ENCODE data around the gene SHC2. TPM values are rescaled to one million over a fixed set of nuclear protein-coding genes. Genes with fewer than 3 reads are reported as not detected.

Gene SHC2
- total and polyA plus RNA-seq, 9 of the 15 experiments (the other 6 are each of a cell fraction or from before 2014, with no cell fraction given) = 0.14 to 0.36 (median 0.17) TPM; not detected in 5

DNA sequence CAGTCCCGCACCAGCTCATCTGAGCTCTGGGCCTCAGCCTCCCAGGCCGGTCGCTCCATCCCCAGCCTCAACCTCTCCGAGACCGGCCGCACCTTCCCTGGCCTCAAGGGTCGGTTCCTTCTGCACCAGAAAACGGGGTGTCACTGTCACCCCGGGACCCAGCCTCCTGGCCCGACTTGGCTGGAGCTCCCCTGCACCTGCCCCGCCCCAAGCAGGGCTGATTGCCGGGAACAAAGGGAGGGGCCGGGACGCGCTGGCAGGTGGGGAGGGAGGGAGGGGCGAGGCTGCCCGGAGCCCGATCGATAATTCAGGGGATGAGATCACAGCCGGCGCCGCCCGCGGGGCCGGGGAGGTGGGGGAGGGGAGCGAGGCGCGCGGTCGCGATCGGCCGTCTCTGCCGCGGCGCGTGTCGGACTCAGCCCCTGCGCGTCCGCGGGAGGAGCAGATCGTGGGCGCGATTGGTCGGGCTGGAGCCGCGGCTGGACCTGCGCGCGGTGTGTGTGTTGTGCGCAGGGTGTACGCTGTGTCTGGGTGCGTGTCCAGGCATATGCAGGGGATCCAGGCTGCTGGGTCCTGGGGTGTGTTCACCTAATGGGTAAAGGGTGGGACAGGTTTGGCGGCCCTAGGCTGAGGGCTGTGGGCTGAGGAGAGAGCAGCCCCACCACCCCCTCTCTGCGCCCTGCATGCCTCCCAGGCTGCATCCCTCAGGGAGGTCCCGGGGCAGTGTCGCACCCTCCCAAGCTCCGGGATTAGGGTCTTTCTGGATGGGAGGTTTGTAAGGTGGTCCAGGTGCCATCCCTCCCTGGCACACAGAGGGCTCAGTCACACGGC is 1.1 kb upstream of the SHC2 start (continued):
- TF ChIP-seq SETDB1 (IDR thresholded peaks at IDR 0.05; ENCODE audit: low read length) = no peak
- TF ChIP-seq TRIM24 (IDR thresholded peaks at IDR 0.05) = peak in 1 of 2 experiments; percentile 23; a peak in 1 of 4 replicates
- TF ChIP-seq SP1 (CRISPR knock-in tag; IDR thresholded peaks at IDR 0.05) = peak; percentile 57; the same call in 1 of the 2 replicates
- no peak for TF ChIP-seq PHF20 (IDR thresholded peaks at IDR 0.05; ENCODE audit: partially characterized antibody)
- TF ChIP-seq NFATC3 (IDR thresholded peaks at IDR 0.05) = no peak
- TF ChIP-seq FOXA1 (IDR thresholded peaks at IDR 0.05; ENCODE audit: borderline replicate concordance) = no peak

DNA sequence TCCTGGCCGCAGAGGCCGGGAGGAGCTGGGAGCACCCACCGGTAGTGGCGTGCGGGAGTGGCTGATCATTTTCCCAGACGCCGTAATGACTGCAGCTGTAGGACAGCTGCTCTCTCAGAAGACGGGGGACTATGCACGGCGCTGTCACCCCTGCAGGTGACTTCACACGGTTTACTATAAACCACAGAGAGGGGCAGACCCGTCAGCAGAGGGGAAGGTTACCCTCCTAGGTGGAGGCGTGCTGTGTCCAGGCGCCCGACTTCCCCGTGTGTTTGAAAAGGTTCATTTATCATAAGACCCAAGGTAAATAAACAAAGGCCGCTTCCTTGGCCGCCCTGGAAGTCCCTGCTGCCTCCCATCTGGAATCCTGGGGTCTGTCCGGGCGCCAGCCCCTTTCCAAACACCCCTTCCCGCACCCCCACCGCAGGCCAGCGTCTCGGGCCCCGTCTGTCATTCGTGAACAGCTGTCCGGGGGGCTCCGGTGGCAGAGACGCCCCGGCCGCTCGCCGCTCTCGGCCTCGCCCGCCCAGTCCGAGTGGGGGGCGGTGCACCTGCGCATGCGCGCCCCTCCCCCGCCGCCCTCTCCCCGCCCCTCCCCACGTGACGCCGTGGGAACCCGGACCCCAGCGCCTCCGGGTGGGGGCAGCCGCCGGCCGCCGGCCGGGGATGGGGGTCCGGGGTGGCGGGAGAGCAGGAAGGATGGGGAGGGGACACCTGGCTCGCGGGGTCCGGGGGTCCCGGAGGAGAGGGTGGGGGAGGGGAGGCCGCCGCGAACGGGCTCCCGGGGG is 915 bp downstream of the SHC2 start:
- ChIA-PET CTCF (ENCODE audit: low intra/inter-chr PET ratio) (no interaction called here), POLR2A (interaction anchor here (1.0 kb wide), 1 partner anchor 24 kb away, joined by 4 read pairs; no protein-coding TSS in a partner anchor)
- Histone ChIP-seq H2AFZ (ENCODE audit: low read depth, low read length) (peak overlapping the region; percentile 72), H3K9ac (ENCODE audit: insufficient read depth in 1 of 2, low read depth in 2 of 2, low read length in 2 of 2) (peak overlapping the region; percentile 59 to 84; a peak in 3 of 4 replicates), H3K4me3 (peak overlapping the region; percentile 36), H3K4me2 (ENCODE audit: insufficient read depth, low read length) (peak overlapping the region; percentile 76), H3K9me1 (ENCODE audit: control insufficient read depth, insufficient read depth, low read length) (no peaks in the 10 kb centered on the region), H3K27me3 (ENCODE audit: control insufficient read depth in 2 of 2, insufficient read depth in 2 of 2, low read length in 2 of 2) (peaks cover 6 to 30% of the 10 kb centered on the region in 2 experiments; a peak in 4 of 5 replicates), H3K79me2 (ENCODE audit: control insufficient read depth, insufficient read depth, low read length) (no peaks in the 10 kb centered on the region), H3K36me3 (ENCODE audit: control insufficient read depth, insufficient read depth, low read length) (no peaks in the 10 kb centered on the region), H3K9me3 (replicated peaks; ENCODE audit: control insufficient read depth, insufficient read depth, low read depth, low read length) (no peaks in the 10 kb centered on the region; the same call in 1 of the 2 replicates), H3K4me1 (replicated peaks in 1 of 2; ENCODE audit: control insufficient read depth in 2 of 2, insufficient read depth in 2 of 2, low read length in 2 of 2) (peaks cover 5 to 50% of the 10 kb centered on the region in 2 experiments; a peak in 4 of 5 replicates), H3K27ac (ENCODE audit: extremely low read depth, low read depth, low read length) (peak overlapping the region; percentile 2; the same call in 1 of the 3 replicates), H4K20me1 (replicated peaks; ENCODE audit: control insufficient read depth, insufficient read depth, low read length) (no peaks in the 10 kb centered on the region)
- peak; percentile 58 to 95 (median 92) for DNase-seq (ENCODE audit: extremely low read depth in 1 of 4, low spot score in 3 of 4)
- 10% methylated on average over 22 of the region's 66 CpGs for WGBS (ENCODE audit: insufficient coverage, low coverage, missing lambda C conversion rate)
- peak; percentile 70 for FAIRE-seq
- BruUV-seq (replicated peaks) = no TSS peak
- ATAC-seq = peak; percentile 62
- in situ Hi-C loops (cut with MboI) = no loop called here
- intact Hi-C loops (cut with micrococcal nuclease) = no loop called here
- TF ChIP-seq MTA1 (IDR thresholded peaks at IDR 0.05; ENCODE audit: borderline replicate concordance) = no peak
- no peak for TF ChIP-seq ZNF24 (IDR thresholded peaks at IDR 0.05)
- peak; percentile 50 for TF ChIP-seq CXXC5 (CRISPR knock-in tag; IDR thresholded peaks at IDR 0.05)
- TF ChIP-seq FOXA3 (CRISPR knock-in tag; conservative IDR thresholded peaks at IDR 0.05 in 1 of 2, IDR thresholded peaks at IDR 0.05 in 1 of 2) = peak; percentile 68 to 71; a peak in 3 of 4 replicates
- TF ChIP-seq MYNN (IDR thresholded peaks at IDR 0.05) = no peak
- no peak for TF ChIP-seq MYNN (CRISPR knock-in tag; IDR thresholded peaks at IDR 0.05)
- TF ChIP-seq SMARCA5 (IDR thresholded peaks at IDR 0.05) = no peak
- TF ChIP-seq, protein P1, sequence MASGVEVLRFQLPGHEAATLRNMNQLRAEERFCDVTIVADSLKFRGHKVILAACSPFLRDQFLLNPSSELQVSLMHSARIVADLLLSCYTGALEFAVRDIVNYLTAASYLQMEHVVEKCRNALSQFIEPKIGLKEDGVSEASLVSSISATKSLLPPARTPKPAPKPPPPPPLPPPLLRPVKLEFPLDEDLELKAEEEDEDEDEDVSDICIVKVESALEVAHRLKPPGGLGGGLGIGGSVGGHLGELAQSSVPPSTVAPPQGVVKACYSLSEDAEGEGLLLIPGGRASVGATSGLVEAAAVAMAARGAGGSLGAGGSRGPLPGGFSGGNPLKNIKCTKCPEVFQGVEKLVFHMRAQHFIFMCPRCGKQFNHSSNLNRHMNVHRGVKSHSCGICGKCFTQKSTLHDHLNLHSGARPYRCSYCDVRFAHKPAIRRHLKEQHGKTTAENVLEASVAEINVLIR (CRISPR knock-in tag; IDR thresholded peaks at IDR 0.05) = no peak
- TF ChIP-seq, protein P2, sequence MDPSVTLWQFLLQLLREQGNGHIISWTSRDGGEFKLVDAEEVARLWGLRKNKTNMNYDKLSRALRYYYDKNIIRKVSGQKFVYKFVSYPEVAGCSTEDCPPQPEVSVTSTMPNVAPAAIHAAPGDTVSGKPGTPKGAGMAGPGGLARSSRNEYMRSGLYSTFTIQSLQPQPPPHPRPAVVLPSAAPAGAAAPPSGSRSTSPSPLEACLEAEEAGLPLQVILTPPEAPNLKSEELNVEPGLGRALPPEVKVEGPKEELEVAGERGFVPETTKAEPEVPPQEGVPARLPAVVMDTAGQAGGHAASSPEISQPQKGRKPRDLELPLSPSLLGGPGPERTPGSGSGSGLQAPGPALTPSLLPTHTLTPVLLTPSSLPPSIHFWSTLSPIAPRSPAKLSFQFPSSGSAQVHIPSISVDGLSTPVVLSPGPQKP (CRISPR knock-in tag; IDR thresholded peaks at IDR 0.05) = no peak
- peak; percentile 88 to 89 for TF ChIP-seq NRF1 (conservative IDR thresholded peaks at IDR 0.05 in 1 of 2, IDR thresholded peaks at IDR 0.05 in 1 of 2)
- TF ChIP-seq ZNF282 (CRISPR knock-in tag; IDR thresholded peaks at IDR 0.05) = no peak
- TF ChIP-seq POLR2G (IDR thresholded peaks at IDR 0.05; ENCODE audit: low read depth, low read length) = peak; percentile 62
- TF ChIP-seq ZNF551 (CRISPR knock-in tag; IDR thresholded peaks at IDR 0.05) = no peak
- peak; percentile 51 for TF ChIP-seq RBFOX2 (IDR thresholded peaks at IDR 0.05; ENCODE audit: low read depth, low read length)

All from K562 (cell line).